22Rv1 (cell line): Measurements from ENCODE around the gene HMGCR.

ENCODE experiments used
- H3K27ac ChIP-seq: fragments of 450-650 bp; 2 replicates; pipeline ENCODE4 v1.5.1; 2017
- CTCF ChIP-seq: fragments of 450-650 bp; IDR thresholded peaks from 2 replicates; pipeline ENCODE4 v1.5.1; 2017; ENCODE audit warnings: mild to moderate bottlenecking
- ZFX ChIP-seq: fragments of 450-650 bp; IDR thresholded peaks from 2 replicates; pipeline ENCODE4 v1.6.1; 2017; ENCODE audit warnings: antibody characterized with exemption, borderline replicate concordance

HMGCR gene

GRCh38 chr5:75387806-75388205 lies 50.8 kb downstream of the HMGCR start:
- no peak for TF ChIP-seq CTCF
- TF ChIP-seq ZFX, result no peak
- no peak overlapping the region for H3K27ac ChIP-seq

GRCh38 chr5:75389430-75389829 lies 52.4 kb downstream of the HMGCR start:
- TF ChIP-seq CTCF, result no peak
- TF ChIP-seq ZFX, result no peak
- H3K27ac ChIP-seq, result no peak overlapping the region

- no peak overlapping the region for H3K27ac ChIP-seq
- no peak for TF ChIP-seq ZFX
- TF ChIP-seq CTCF, result no peak
These were observed 58.3 kb downstream of the HMGCR start for GRCh38 chr5:75395277-75395676.

- no peak overlapping the region for H3K27ac ChIP-seq
- TF ChIP-seq ZFX (no peak), CTCF (no peak)
These were observed 68.3 kb downstream of the HMGCR start for GRCh38 chr5:75405296-75405695.
